PFSK-1 (cell line): Measurements from ENCODE around the gene CTSW.

Experiments used
- POLR2AphosphoS5 ChIP-seq: IDR thresholded peaks from 2 replicates; pipeline ENCODE4 v1.6.1; 2012; ENCODE audit warnings: low read depth, mild to moderate bottlenecking, control low read depth, low read length, moderate library complexity
- REST ChIP-seq, 2 experiments: IDR thresholded peaks; 2 replicates each; pipeline versions ENCODE4 v1.6.1 to v1.8.0; 2011 to 2012; ENCODE audit warnings: low read depth in 2 of 2, low read length in 2 of 2, control low read depth in 1 of 2, inconsistent platforms in 1 of 2, mild to moderate bottlenecking in 1 of 2, moderate library complexity in 1 of 2; ENCODE audit not compliant: insufficient read depth in 1 of 2
- SIN3A ChIP-seq: IDR thresholded peaks from 2 replicates; pipeline ENCODE4 v1.6.1; 2012; ENCODE audit warnings: mild to moderate bottlenecking, low read length, moderate library complexity, borderline replicate concordance; ENCODE audit not compliant: insufficient read depth

- TF ChIP-seq POLR2AphosphoS5 (no peak), SIN3A (no peak), REST (IDR thresholded peaks at IDR 0.05; ENCODE audit: insufficient read depth in 1 of 2, low read depth in 2 of 2, low read length in 2 of 2) (no peak)
Observed at GRCh38 chr11:65871811-65872548, 7.7 kb upstream of the CTSW start.
